ENCODE results near the gene ATG5. TPM values are rescaled to one million over a fixed set of nuclear protein-coding genes. Genes with fewer than 3 reads are reported as not detected.

ATG5 gene
- total RNA-seq, 3 donors from 2014 or later (not counting 1 experiment from before 2014, with no cell fraction given) = 27.5 to 39.0 (median 35.4) TPM

- peaks cover 63 to 68% of the 10 kb centered on the region in 2 donors for H3K4me1 Mint-ChIP-seq
These were observed 163.7 kb downstream of the ATG5 start for GRCh38 chr6:106161893-106162292.

GRCh38 chr6:106161311-106161874 is 164.2 kb downstream of the ATG5 start:
- no peaks in the 10 kb centered on the region for H3K36me3 Mint-ChIP-seq
- no peak overlapping the region for H3K4me3 ChIP-seq (ENCODE audit: low read length)
- DNase-seq (no peak), ATAC-seq (no peak)
- no peaks in the 10 kb centered on the region for H3K36me3 ChIP-seq (ENCODE audit: control insufficient read depth, insufficient read depth, low read length)
- H3K9me3 Mint-ChIP-seq = peaks cover 2 to 3% of the 10 kb centered on the region in 2 donors
- peak overlapping the region; percentile 94 to 98 for H3K27ac Mint-ChIP-seq
- intact Hi-C loops (cut with micrococcal nuclease) = no loop called here
- H3K27me3 Mint-ChIP-seq (ENCODE audit: low read depth in 2 of 2) = no peaks in the 10 kb centered on the region
- no peaks in the 10 kb centered on the region for H3K27me3 ChIP-seq (ENCODE audit: control insufficient read depth, insufficient read depth, low read length)
- no peak overlapping the region for H3K4me3 Mint-ChIP-seq
- peaks cover 34% of the 10 kb centered on the region for H3K4me1 ChIP-seq (ENCODE audit: control insufficient read depth, insufficient read depth, low read length)
- peaks cover 58 to 68% of the 10 kb centered on the region in 2 donors for H3K4me1 Mint-ChIP-seq
- WGBS (ENCODE audit: insufficient coverage) = 100% methylated on average over 1 of the region's 3 CpGs
- no peaks in the 10 kb centered on the region for H3K9me3 ChIP-seq (ENCODE audit: control insufficient read depth, insufficient read depth, low read length)
- H3K27ac ChIP-seq (ENCODE audit: low read length) = no peak overlapping the region
- TF ChIP-seq CTCF (IDR thresholded peaks at IDR 0.05) = no peak

More at GRCh38 chr6:106161893-106162292, 163.7 kb downstream of the ATG5 start:
- H3K27me3 ChIP-seq (ENCODE audit: control insufficient read depth, insufficient read depth, low read length) = no peaks in the 10 kb centered on the region
- no peak overlapping the region for H3K27ac ChIP-seq (ENCODE audit: low read length)
- Mint-ChIP-seq H3K27me3 (ENCODE audit: low read depth in 2 of 2) (no peaks in the 10 kb centered on the region), H3K4me3 (no peak overlapping the region), H3K9me3 (peaks cover 2 to 3% of the 10 kb centered on the region in 2 donors), H3K27ac (peak overlapping the region; percentile 94 to 98), H3K36me3 (no peaks in the 10 kb centered on the region)
- whole genome bisulfite sequencing (ENCODE audit: insufficient coverage) = 95% methylated on average over 2 of the region's 2 CpGs
- DNase-seq (no peak), ATAC-seq (no peak)
- no peak overlapping the region for H3K4me3 ChIP-seq (ENCODE audit: low read length)
- H3K4me1 ChIP-seq (ENCODE audit: control insufficient read depth, insufficient read depth, low read length) = peaks cover 34% of the 10 kb centered on the region
- H3K36me3 ChIP-seq (ENCODE audit: control insufficient read depth, insufficient read depth, low read length) = no peaks in the 10 kb centered on the region
- no peak for TF ChIP-seq CTCF (IDR thresholded peaks at IDR 0.05)
- intact Hi-C loops (cut with micrococcal nuclease) = loop anchor here (2.0 kb wide), 1 partner anchor 45 kb away; no protein-coding TSS in a partner anchor
- no peaks in the 10 kb centered on the region for H3K9me3 ChIP-seq (ENCODE audit: control insufficient read depth, insufficient read depth, low read length)

GRCh38 chr6:106160189-106160588 is 165.4 kb downstream of the ATG5 start:
- Mint-ChIP-seq H3K4me1 (peaks cover 48 to 61% of the 10 kb centered on the region in 2 donors), H3K4me3 (no peak overlapping the region), H3K27me3 (ENCODE audit: low read depth in 2 of 2) (no peaks in the 10 kb centered on the region), H3K27ac (no peak overlapping the region), H3K9me3 (peaks cover 2 to 3% of the 10 kb centered on the region in 2 donors), H3K36me3 (no peaks in the 10 kb centered on the region)
- Histone ChIP-seq H3K4me3 (ENCODE audit: low read length) (no peak overlapping the region), H3K4me1 (ENCODE audit: control insufficient read depth, insufficient read depth, low read length) (peaks cover 26% of the 10 kb centered on the region), H3K27me3 (ENCODE audit: control insufficient read depth, insufficient read depth, low read length) (no peaks in the 10 kb centered on the region), H3K27ac (ENCODE audit: low read length) (no peak overlapping the region), H3K9me3 (ENCODE audit: control insufficient read depth, insufficient read depth, low read length) (no peaks in the 10 kb centered on the region), H3K36me3 (ENCODE audit: control insufficient read depth, insufficient read depth, low read length) (no peaks in the 10 kb centered on the region)
- no peak for TF ChIP-seq CTCF (IDR thresholded peaks at IDR 0.05)
- 73% methylated on average over 3 of the region's 3 CpGs for WGBS (ENCODE audit: insufficient coverage)
- no peak for ATAC-seq
- DNase-seq = no peak
- intact Hi-C loops (cut with micrococcal nuclease) = no loop called here

- intact Hi-C loops (cut with micrococcal nuclease) = no loop called here
- no peak for ATAC-seq
- no peaks in the 10 kb centered on the region for H3K36me3 Mint-ChIP-seq
- H3K9me3 ChIP-seq (ENCODE audit: control insufficient read depth, insufficient read depth, low read length) = no peaks in the 10 kb centered on the region
- H3K27ac ChIP-seq (ENCODE audit: low read length) = no peak overlapping the region
- H3K4me3 ChIP-seq (ENCODE audit: low read length) = no peak overlapping the region
- H3K4me3 Mint-ChIP-seq = no peak overlapping the region
- H3K27ac Mint-ChIP-seq = peak overlapping the region in 1 of 2 donors; percentile 52
- H3K27me3 ChIP-seq (ENCODE audit: control insufficient read depth, insufficient read depth, low read length) = no peaks in the 10 kb centered on the region
- WGBS (ENCODE audit: insufficient coverage) = 98% methylated on average over 5 of the region's 5 CpGs
- H3K36me3 ChIP-seq (ENCODE audit: control insufficient read depth, insufficient read depth, low read length) = no peaks in the 10 kb centered on the region
- no peak for DNase-seq
- peaks cover 19% of the 10 kb centered on the region for H3K4me1 ChIP-seq (ENCODE audit: control insufficient read depth, insufficient read depth, low read length)
- no peak for TF ChIP-seq CTCF (IDR thresholded peaks at IDR 0.05)
- H3K27me3 Mint-ChIP-seq (ENCODE audit: low read depth in 2 of 2) = no peaks in the 10 kb centered on the region
- H3K4me1 Mint-ChIP-seq = peaks cover 41 to 55% of the 10 kb centered on the region in 2 donors
- peaks cover 1 to 2% of the 10 kb centered on the region in 2 donors for H3K9me3 Mint-ChIP-seq
These were observed 166.0 kb downstream of the ATG5 start for GRCh38 chr6:106159531-106159940.
